NCI-H345 (cell line): Measurements from ENCODE around the gene BACE1.
"Not testable (repeated sequence)": the region's sequence is repeated elsewhere in the genome, so short reads cannot be mapped to it uniquely, and the experiment has no call there.

ENCODE experiments used
- DNase-seq: peaks from one replicate; lab custom pipeline; 2025; lab: John Stamatoyannopoulos, UW

Gene BACE1

GRCh38 chr11:117316197-117316961 lies at the start of gene BACE1:
Gene BACE1 (minus strand): TSS chr11:117316256. CDS start chr11:117315795, 461 bp downstream.
- peak; percentile 86 for DNase-seq

- no peak for DNase-seq
These were observed 45.4 kb upstream of the BACE1 start for GRCh38 chr11:117361432-117361831.

- DNase-seq: no peak
These were observed 40.3 kb upstream of the BACE1 start for GRCh38 chr11:117356126-117356890.

GRCh38 chr11:117354550-117354949 lies 38.5 kb upstream of the BACE1 start:
- no peak for DNase-seq

- no peak for DNase-seq
These were observed 29.0 kb upstream of the BACE1 start for GRCh38 chr11:117345039-117345438.

- no peak for DNase-seq
These were observed 21.0 kb upstream of the BACE1 start for GRCh38 chr11:117337076-117337475.

- DNase-seq: no peak
These were observed 19.3 kb upstream of the BACE1 start for GRCh38 chr11:117335399-117335798.

- DNase-seq: no peak
These were observed 18.8 kb upstream of the BACE1 start for GRCh38 chr11:117334896-117335295.

GRCh38 chr11:117333917-117334316 lies 17.9 kb upstream of the BACE1 start:
- no peak for DNase-seq

- DNase-seq: no peak
These were observed 16.8 kb upstream of the BACE1 start for GRCh38 chr11:117332843-117333242.

- DNase-seq: no peak
These were observed 12.4 kb upstream of the BACE1 start for GRCh38 chr11:117328375-117329010.

GRCh38 chr11:117327567-117328374 lies 11.7 kb upstream of the BACE1 start, which contains the start of gene CEP164:
Gene CEP164 (plus strand): TSS chr11:117327854. CDS start chr11:117338587, 10,733 bp downstream.
- DNase-seq: peak; percentile 97

- not testable (repeated sequence) for DNase-seq
These were observed 11.2 kb upstream of the BACE1 start for GRCh38 chr11:117327255-117327566.

- no peak for DNase-seq
These were observed 3.3 kb upstream of the BACE1 start for GRCh38 chr11:117319214-117319840.

GRCh38 chr11:117318738-117319137 lies 2.7 kb upstream of the BACE1 start:
- no peak for DNase-seq

GRCh38 chr11:117315285-117316196 lies 515 bp downstream of the BACE1 start:
- DNase-seq: no peak

- DNase-seq: no peak
These were observed 1.2 kb downstream of the BACE1 start for GRCh38 chr11:117314840-117315239.

- no peak for DNase-seq
These were observed 2.0 kb downstream of the BACE1 start for GRCh38 chr11:117313828-117314768.

GRCh38 chr11:117313091-117313490 lies 3.0 kb downstream of the BACE1 start:
- DNase-seq: no peak
